ENCODE data around the gene INS. TPM values are rescaled to one million over a fixed set of nuclear protein-coding genes. Genes with fewer than 3 reads are reported as not detected.

INS gene
- total and polyA plus RNA-seq, 2 of the 4 experiments (the other 2 are of a cell fraction): not detected

- H2BK120ac ChIP-seq (ENCODE audit: low read depth, low read length): no peak overlapping the region
- no peak overlapping the region for H2BK15ac ChIP-seq (ENCODE audit: low read depth, low read length)
- no peak overlapping the region for H3K18ac ChIP-seq (ENCODE audit: low read depth, low read length)
- no peak overlapping the region for H2BK5ac ChIP-seq (ENCODE audit: low read depth, low read length, poor library complexity, severe bottlenecking)
- no peak overlapping the region for H2AK5ac ChIP-seq (ENCODE audit: low read depth, low read length)
- no peak overlapping the region for H4K8ac ChIP-seq (ENCODE audit: low read depth in 2 of 2, low read length in 2 of 2)
- H3K56ac ChIP-seq (ENCODE audit: extremely low read depth, insufficient read depth, low read length): no peak overlapping the region
- peaks cover 7% of the 10 kb centered on the region for H3K9me1 ChIP-seq (ENCODE audit: insufficient read depth, low read length)
- no peak overlapping the region for H3K9ac ChIP-seq (ENCODE audit: low read depth, low read length)
- H3K4me2 ChIP-seq (ENCODE audit: low read depth, low read length): no peak overlapping the region
- H3K27ac ChIP-seq (ENCODE audit: insufficient read depth, low read length): no peak overlapping the region
- intact Hi-C loops (cut with micrococcal nuclease) (no loop called here), dilution Hi-C loops (cut with HindIII; ENCODE audit: low sequenced_read_pairs, unreplicated experiment) (no loop called here), in situ Hi-C loops (cut with MboI; ENCODE audit: low sequenced_read_pairs) (no loop called here)
- peaks cover 0 to 6% of the 10 kb centered on the region in 2 experiments; a peak in 2 of 4 replicates for H3K79me1 ChIP-seq (ENCODE audit: low read depth in 1 of 2, low read length in 2 of 2)
- no peak overlapping the region for H3K4me3 ChIP-seq (ENCODE audit: insufficient read depth, low read depth, low read length)
- ATAC-seq (ENCODE audit: low read depth) (no peak), DNase-seq (no peak)
- no peak overlapping the region for H2BK20ac ChIP-seq (ENCODE audit: low read depth, low read length)
- no peak overlapping the region for H2AFZ ChIP-seq (replicated peaks; ENCODE audit: low read length, poor library complexity)
- 74% methylated on average over 3 of the region's 25 CpGs; no CpG with 5 or more reads in 1 of the 2 experiments for WGBS, 2 experiments (ENCODE audit: extremely low coverage in 2 of 2, insufficient read length in 1 of 2)
- H4K20me1 ChIP-seq (ENCODE audit: insufficient read depth, low read length): peaks cover 13% of the 10 kb centered on the region; the same call in 1 of the 2 replicates
- H4K91ac ChIP-seq (ENCODE audit: insufficient read depth, low read depth, low read length): no peak overlapping the region
- no peak overlapping the region for H2AK9ac ChIP-seq (replicated peaks; ENCODE audit: low read depth, low read length, poor library complexity)
- H3K9me3 ChIP-seq (ENCODE audit: control insufficient read depth, insufficient read depth, low read length): no peaks in the 10 kb centered on the region
- H4K5ac ChIP-seq (ENCODE audit: low read depth, low read length): no peak overlapping the region
- no peak for TF ChIP-seq RFX5 (IDR thresholded peaks at IDR 0.05; ENCODE audit: low read depth, low read length)
- TF ChIP-seq POLR2A (IDR thresholded peaks at IDR 0.05; ENCODE audit: low read depth, low read length): no peak
- TF ChIP-seq MAFK (IDR thresholded peaks at IDR 0.05; ENCODE audit: low read depth, low read length): no peak
- no peak for TF ChIP-seq SMC3 (IDR thresholded peaks at IDR 0.05; ENCODE audit: low read depth, low read length)
- TF ChIP-seq RAD21 (IDR thresholded peaks at IDR 0.05; ENCODE audit: low read length): no peak
- no peak for TF ChIP-seq CTCF (conservative IDR thresholded peaks at IDR 0.05; ENCODE audit: low read depth, low read length)
- no peak for TF ChIP-seq RCOR1 (IDR thresholded peaks at IDR 0.05; ENCODE audit: insufficient replicate concordance, low read length)
- TF ChIP-seq ELK1 (IDR thresholded peaks at IDR 0.05; ENCODE audit: borderline replicate concordance, low read depth, low read length): no peak
- no peak for TF ChIP-seq BHLHE40 (IDR thresholded peaks at IDR 0.05; ENCODE audit: low read depth, low read length)
- peaks cover 2% of the 10 kb centered on the region; the same call in 1 of the 2 replicates for H3K36me3 ChIP-seq (ENCODE audit: control insufficient read depth, insufficient read depth, low read length)
- H3K23ac ChIP-seq (ENCODE audit: low read depth, low read length): no peak overlapping the region
- H3K4ac ChIP-seq (ENCODE audit: low read depth, low read length): no peak overlapping the region
- H3K27me3 ChIP-seq (ENCODE audit: control insufficient read depth, insufficient read depth, low read length): peaks cover 13% of the 10 kb centered on the region; the same call in 1 of the 2 replicates
- no TSS peak for BruUV-seq (replicated peaks)
- ChIA-PET CTCF (no interaction called here), POLR2A (ENCODE audit: unreplicated experiment) (no interaction called here)
- H3K4me1 ChIP-seq (ENCODE audit: control insufficient read depth, insufficient read depth, low read length): no peaks in the 10 kb centered on the region
- H3K14ac ChIP-seq (replicated peaks; ENCODE audit: low read depth, low read length): no peak overlapping the region
Observed at GRCh38 chr11:2129699-2130366, 31.2 kb downstream of the INS start.

All from IMR-90 (cell line).